Activated CD4-positive, alpha-beta T cell treated with anti-CD3 and anti-CD28 coated beads, Interleukin-2, amount 10 ng/mL, durations not matched to agents 24 days and 14 days (primary cell): ENCODE data around the gene SMPD2. TPM values are rescaled to one million over a fixed set of nuclear protein-coding genes. Genes with fewer than 3 reads are reported as not detected.
A peak's percentile ranks its signal among the peaks of the same experiment; 100 is the strongest.

Experiments
- DNase-seq: peaks from one replicate; pipeline ENCODE4 v3.0.0; 2022
- H3K27ac Mint-ChIP-seq: one replicate; pipeline ENCODE4 v1.8.0; 2022; ENCODE audit warnings: mild to moderate bottlenecking, mixed read lengths
- H3K27me3 Mint-ChIP-seq: one replicate; pipeline ENCODE4 v1.8.0; 2022; ENCODE audit warnings: mixed read lengths
- H3K36me3 Mint-ChIP-seq: one replicate; pipeline ENCODE4 v1.8.0; 2022; ENCODE audit warnings: low read depth, mild to moderate bottlenecking, mixed read lengths
- H3K4me1 Mint-ChIP-seq: one replicate; pipeline ENCODE4 v1.8.0; 2021; ENCODE audit warnings: mixed read lengths
- H3K4me3 Mint-ChIP-seq: one replicate; pipeline ENCODE4 v1.8.0; 2022; ENCODE audit warnings: mild to moderate bottlenecking, moderate library complexity, mixed read lengths
- H3K9me3 Mint-ChIP-seq: one replicate; pipeline ENCODE4 v1.8.0; 2021; ENCODE audit warnings: mixed read lengths
- intact Hi-C: fragments of 100-400 bp; cut with micrococcal nuclease; formaldehyde crosslinking; loops from one replicate; pipeline ENCODE4 v1.15.1; 2023
- total RNA-seq: library from RNA; stranded (reverse); gene quantifications from 2 replicates; pipeline ENCODE4 v1.2.3, GENCODE V29; 2022

The SMPD2 gene
- total RNA-seq, 1 donor from 2014 or later = 20.5 TPM

GRCh38 chr6:109434456-109434855, 6.1 kb upstream of the SMPD2 start:
- Mint-ChIP-seq H3K36me3 (no peaks in the 10 kb centered on the region), H3K27me3 (peaks cover 24% of the 10 kb centered on the region), H3K9me3 (no peaks in the 10 kb centered on the region), H3K4me1 (no peaks in the 10 kb centered on the region), H3K27ac (no peak overlapping the region), H3K4me3 (no peak overlapping the region)
- no peak for DNase-seq
- intact Hi-C loops = no loop called here

DNA sequence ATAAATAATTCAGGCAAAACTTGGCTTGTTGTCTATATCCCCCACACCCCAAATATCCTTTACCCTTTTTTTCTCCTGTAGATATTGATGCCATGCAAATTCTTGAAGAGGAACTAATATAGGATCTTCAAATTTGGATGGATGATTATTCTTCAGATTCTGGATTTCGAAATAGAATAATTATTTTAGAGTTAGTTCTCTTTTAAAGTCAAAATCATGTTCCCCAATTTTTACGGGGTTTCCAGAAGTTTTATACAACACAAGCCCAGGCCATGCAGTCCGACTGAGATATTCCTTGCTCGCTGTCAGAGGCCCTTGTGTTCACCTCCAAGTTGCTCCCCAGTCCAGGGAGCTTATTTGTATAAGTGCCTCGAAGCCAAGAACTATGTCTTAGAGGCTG, 4.5 kb upstream of the SMPD2 start:
- Mint-ChIP-seq H3K27ac (no peak overlapping the region), H3K9me3 (no peaks in the 10 kb centered on the region), H3K4me3 (no peak overlapping the region), H3K4me1 (peaks cover 2% of the 10 kb centered on the region), H3K27me3 (peaks cover 20% of the 10 kb centered on the region), H3K36me3 (no peaks in the 10 kb centered on the region)
- intact Hi-C loops = no loop called here
- DNase-seq = no peak

DNA sequence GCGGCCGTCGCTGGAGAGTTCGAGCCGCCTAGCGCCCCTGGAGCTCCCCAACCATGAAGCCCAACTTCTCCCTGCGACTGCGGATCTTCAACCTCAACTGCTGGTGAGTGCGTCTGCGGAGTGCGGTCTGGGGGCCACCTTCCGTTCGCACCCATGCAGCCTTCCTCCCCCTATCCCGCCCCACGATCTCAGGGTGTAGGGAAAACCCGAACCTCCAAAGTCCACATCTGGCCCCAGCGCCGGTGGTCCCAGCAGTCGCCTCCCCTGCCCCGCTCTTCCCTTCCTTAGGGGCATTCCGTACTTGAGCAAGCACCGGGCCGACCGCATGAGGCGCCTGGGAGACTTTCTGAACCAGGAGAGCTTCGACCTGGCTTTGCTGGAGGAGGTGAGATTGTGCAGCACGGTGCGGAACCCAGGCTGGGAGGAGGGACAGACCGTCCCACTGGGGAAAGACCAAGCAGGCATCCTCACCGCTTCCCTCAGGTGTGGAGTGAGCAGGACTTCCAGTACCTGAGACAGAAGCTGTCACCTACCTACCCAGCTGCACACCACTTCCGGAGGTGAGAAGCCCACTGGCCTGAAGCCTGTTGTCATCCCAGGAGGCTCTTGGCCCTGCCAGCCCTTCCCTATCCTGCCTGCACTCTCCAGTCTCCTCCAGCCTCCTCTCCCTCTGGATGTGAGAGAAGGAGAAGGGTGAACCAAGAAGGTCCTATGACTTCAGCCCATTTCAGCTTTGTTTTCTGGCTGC, 719 bp downstream of the SMPD2 start:
- intact Hi-C loops = loop anchor here (1.0 to 2.0 kb wide), 3 partner anchors 13 to 252 kb away; partner anchors contain the start of gene ZBTB24

GRCh38 chr6:109442393-109442924, 1.9 kb downstream of the SMPD2 start:
- H3K36me3 Mint-ChIP-seq = peaks cover 39% of the 10 kb centered on the region
- no peaks in the 10 kb centered on the region for H3K27me3 Mint-ChIP-seq
- peak; percentile 58 for DNase-seq
- no peaks in the 10 kb centered on the region for H3K9me3 Mint-ChIP-seq
- H3K4me3 Mint-ChIP-seq = peak overlapping the region; percentile 97
- peak overlapping the region; percentile 47 for H3K27ac Mint-ChIP-seq
- H3K4me1 Mint-ChIP-seq = peaks cover 30% of the 10 kb centered on the region
- intact Hi-C loops = no loop called here

More for the DNA sequence above, 719 bp downstream of the SMPD2 start:
- Mint-ChIP-seq H3K9me3 (no peaks in the 10 kb centered on the region), H3K36me3 (peaks cover 34% of the 10 kb centered on the region), H3K4me3 (peak overlapping the region; percentile 97), H3K27ac (peak overlapping the region; percentile 96), H3K27me3 (peaks cover 2% of the 10 kb centered on the region), H3K4me1 (peaks cover 28% of the 10 kb centered on the region)
- DNase-seq = peak; percentile 82

- Mint-ChIP-seq H3K27me3 (no peaks in the 10 kb centered on the region), H3K9me3 (no peaks in the 10 kb centered on the region), H3K4me3 (no peak overlapping the region), H3K27ac (no peak overlapping the region), H3K4me1 (peaks cover 35% of the 10 kb centered on the region), H3K36me3 (peaks cover 45% of the 10 kb centered on the region)
- no peak for DNase-seq
- intact Hi-C loops = no loop called here
Observed at GRCh38 chr6:109443425-109443950, 3.0 kb downstream of the SMPD2 start.

DNA sequence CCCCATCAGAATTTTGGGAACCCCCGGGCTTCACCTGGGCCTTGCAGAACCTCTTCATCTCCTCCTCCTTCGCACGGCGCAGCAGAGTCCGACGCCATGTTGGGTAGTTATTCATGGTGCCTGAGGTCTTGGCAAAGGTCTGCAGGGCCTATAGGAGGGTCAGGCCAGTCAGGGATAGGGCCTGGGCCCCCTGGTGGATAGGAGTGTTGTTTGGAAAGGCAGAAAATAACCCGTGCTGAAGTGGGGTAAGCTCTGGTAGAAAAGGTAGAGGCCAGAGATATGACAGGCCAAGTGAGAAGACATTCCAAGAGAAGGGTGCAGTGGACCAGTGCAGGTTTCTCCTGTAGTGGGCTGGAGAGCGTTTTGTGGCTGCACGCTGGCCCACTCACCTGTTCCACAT, 4.9 kb downstream of the SMPD2 start:
- Mint-ChIP-seq H3K4me3 (no peak overlapping the region), H3K27me3 (no peaks in the 10 kb centered on the region), H3K36me3 (peaks cover 46% of the 10 kb centered on the region), H3K27ac (peak overlapping the region; percentile 25), H3K9me3 (no peaks in the 10 kb centered on the region), H3K4me1 (peaks cover 44% of the 10 kb centered on the region)
- intact Hi-C loops = no loop called here
- DNase-seq = no peak

DNA sequence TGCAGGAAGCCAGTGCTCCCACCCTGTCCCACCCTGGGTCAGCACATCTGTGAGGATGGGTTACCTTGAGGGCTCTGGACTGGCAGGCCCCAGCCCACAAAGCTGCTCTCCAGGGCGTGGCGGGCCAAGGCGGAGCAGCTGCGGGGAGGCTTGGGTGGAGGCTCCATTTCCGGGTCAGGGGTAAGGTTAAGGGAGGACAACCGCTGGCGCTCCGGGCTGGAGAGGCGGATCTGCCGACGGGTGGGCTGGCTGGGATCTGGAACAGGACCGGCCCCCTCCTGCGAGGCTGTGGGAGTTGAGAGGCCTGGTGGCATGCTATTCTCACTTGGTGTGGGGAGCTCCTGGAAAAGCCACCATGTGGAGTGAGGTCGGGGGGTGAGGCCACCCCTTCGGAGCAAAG, 5.5 kb downstream of the SMPD2 start:
- intact Hi-C loops = no loop called here
- peaks cover 46% of the 10 kb centered on the region for H3K4me1 Mint-ChIP-seq
- no peaks in the 10 kb centered on the region for H3K27me3 Mint-ChIP-seq
- no peaks in the 10 kb centered on the region for H3K9me3 Mint-ChIP-seq
- H3K27ac Mint-ChIP-seq = no peak overlapping the region
- H3K4me3 Mint-ChIP-seq = no peak overlapping the region
- H3K36me3 Mint-ChIP-seq = peaks cover 50% of the 10 kb centered on the region
- no peak for DNase-seq

- no peak for DNase-seq
- H3K36me3 Mint-ChIP-seq = peaks cover 47% of the 10 kb centered on the region
Observed at GRCh38 chr6:109446541-109446940, 6.0 kb downstream of the SMPD2 start.

GRCh38 chr6:109447087-109447486, 6.6 kb downstream of the SMPD2 start:
- no peak for DNase-seq
- H3K4me1 Mint-ChIP-seq = peaks cover 40% of the 10 kb centered on the region
- no peaks in the 10 kb centered on the region for H3K27me3 Mint-ChIP-seq

More at GRCh38 chr6:109446541-109446940, 6.0 kb downstream of the SMPD2 start:
- Mint-ChIP-seq H3K27me3 (no peaks in the 10 kb centered on the region), H3K27ac (no peak overlapping the region), H3K9me3 (no peaks in the 10 kb centered on the region), H3K4me1 (peaks cover 41% of the 10 kb centered on the region), H3K4me3 (no peak overlapping the region)
- intact Hi-C loops = no loop called here

DNA sequence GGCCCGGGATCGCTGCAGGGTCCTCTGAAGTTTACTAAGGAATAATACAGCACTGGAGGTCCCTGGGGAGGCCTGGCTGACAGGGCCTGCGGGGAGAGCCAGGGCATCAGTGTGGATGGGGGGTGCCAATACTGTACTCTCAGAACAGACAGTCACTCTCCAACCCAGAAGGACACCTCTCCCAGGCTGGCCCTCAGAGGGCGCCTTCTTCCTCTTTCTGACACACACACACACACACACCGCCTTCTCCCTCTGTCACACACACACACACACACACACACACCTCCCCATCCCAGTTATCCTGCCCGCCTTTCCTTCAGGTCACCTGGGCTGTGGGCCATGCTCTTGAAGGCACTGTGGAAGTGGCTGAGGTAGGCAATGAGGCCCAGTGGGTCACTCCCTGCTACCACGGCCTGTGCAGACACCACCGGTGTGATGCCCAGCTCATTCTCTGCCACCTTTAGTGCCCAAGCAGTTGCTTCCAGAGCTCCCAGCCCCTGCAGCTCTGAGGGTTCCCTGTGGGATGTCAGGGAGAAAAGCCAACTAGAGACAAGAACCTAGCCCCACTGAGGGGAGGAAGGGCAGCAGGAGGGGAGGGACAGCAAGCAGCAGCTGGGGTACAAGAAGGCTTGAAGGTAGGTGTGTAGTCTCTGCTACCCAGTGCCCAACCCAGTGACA, 7.5 kb downstream of the SMPD2 start:
- Mint-ChIP-seq H3K4me3 (no peak overlapping the region), H3K36me3 (peaks cover 46% of the 10 kb centered on the region), H3K4me1 (peaks cover 37% of the 10 kb centered on the region), H3K27me3 (no peaks in the 10 kb centered on the region), H3K27ac (peak overlapping the region; percentile 46), H3K9me3 (no peaks in the 10 kb centered on the region)
- no peak for DNase-seq
- intact Hi-C loops = no loop called here

More at GRCh38 chr6:109447087-109447486, 6.6 kb downstream of the SMPD2 start:
- Mint-ChIP-seq H3K4me3 (no peak overlapping the region), H3K36me3 (peaks cover 47% of the 10 kb centered on the region), H3K27ac (no peak overlapping the region), H3K9me3 (no peaks in the 10 kb centered on the region)
- intact Hi-C loops = no loop called here

DNA sequence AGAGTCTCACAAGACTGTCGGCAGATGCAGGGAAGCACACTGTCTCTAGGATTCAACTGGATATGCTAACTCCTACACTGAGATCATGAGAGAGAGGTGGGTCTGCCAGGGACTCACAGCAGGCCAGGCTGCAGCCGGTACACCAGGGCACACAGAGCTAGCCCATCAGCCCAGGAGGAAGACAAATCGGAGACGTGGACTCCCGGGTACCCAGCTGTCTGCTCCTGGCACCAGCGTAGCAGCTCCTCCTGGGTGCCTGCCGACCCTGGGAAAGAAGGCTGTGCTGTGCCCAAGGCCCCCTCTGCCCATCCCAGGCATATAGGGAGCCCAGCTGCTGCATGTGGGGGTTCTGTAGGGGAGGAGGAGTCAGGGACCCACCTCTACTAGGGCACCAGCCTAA, 8.1 kb downstream of the SMPD2 start:
- peaks cover 34% of the 10 kb centered on the region for H3K4me1 Mint-ChIP-seq
- H3K27me3 Mint-ChIP-seq = no peaks in the 10 kb centered on the region
- DNase-seq = no peak
- no peak overlapping the region for H3K4me3 Mint-ChIP-seq
- peak overlapping the region; percentile 46 for H3K27ac Mint-ChIP-seq
- intact Hi-C loops = no loop called here
- H3K9me3 Mint-ChIP-seq = no peaks in the 10 kb centered on the region
- H3K36me3 Mint-ChIP-seq = peaks cover 40% of the 10 kb centered on the region

DNA sequence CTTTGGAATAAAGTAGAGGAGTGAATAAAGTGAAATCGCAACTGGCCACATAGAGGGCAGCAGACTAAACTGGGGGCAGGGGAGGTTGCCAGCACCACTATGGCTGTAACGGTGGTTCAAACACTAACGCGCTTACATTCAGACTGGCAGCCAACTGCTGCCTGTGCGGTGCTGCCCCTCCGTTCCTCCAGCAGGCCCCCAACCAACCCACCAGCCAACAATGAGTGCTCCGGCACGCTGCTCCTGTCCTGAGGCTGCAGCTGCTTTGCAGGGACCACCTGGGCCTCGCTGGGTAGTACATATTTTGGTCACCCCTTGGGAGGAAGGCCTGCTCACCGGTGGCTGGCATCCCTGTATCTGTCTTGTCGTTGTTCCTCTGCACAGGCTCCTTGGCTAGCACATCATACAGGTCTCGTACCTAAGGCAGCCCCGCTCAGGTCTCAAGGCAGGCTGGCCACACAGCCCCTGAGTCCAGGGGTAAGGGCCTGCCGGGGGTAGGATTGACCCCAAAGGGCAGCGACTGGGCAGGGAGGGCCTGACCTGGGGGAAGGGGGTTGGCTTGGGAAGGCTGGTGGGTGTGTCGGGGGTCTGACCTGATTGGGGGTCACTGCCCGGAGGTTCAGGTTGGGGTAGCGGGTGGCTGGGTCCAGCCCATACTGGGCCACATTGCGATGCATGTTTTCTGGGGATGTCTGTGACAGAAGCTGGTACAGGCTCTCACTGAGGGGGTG, 8.7 kb downstream of the SMPD2 start:
- Mint-ChIP-seq H3K4me3 (no peak overlapping the region), H3K4me1 (peaks cover 38% of the 10 kb centered on the region), H3K27ac (peak overlapping the region; percentile 10), H3K36me3 (peaks cover 42% of the 10 kb centered on the region), H3K27me3 (no peaks in the 10 kb centered on the region), H3K9me3 (no peaks in the 10 kb centered on the region)
- intact Hi-C loops = no loop called here
- no peak for DNase-seq

GRCh38 chr6:109449795-109450673, 9.5 kb downstream of the SMPD2 start:
- Mint-ChIP-seq H3K27me3 (no peaks in the 10 kb centered on the region), H3K36me3 (peaks cover 46% of the 10 kb centered on the region), H3K9me3 (no peaks in the 10 kb centered on the region), H3K4me3 (peak overlapping the region; percentile 52), H3K4me1 (peaks cover 44% of the 10 kb centered on the region), H3K27ac (peak overlapping the region; percentile 10)
- intact Hi-C loops = loop anchor here (10.0 kb wide), 1 partner anchor 245 kb away; the partner anchor contains the start of genes AK9 and FIG4
- DNase-seq = peak; percentile 75
